ENCODE measurements around the gene FGF14.

FGF14 gene

DNA sequence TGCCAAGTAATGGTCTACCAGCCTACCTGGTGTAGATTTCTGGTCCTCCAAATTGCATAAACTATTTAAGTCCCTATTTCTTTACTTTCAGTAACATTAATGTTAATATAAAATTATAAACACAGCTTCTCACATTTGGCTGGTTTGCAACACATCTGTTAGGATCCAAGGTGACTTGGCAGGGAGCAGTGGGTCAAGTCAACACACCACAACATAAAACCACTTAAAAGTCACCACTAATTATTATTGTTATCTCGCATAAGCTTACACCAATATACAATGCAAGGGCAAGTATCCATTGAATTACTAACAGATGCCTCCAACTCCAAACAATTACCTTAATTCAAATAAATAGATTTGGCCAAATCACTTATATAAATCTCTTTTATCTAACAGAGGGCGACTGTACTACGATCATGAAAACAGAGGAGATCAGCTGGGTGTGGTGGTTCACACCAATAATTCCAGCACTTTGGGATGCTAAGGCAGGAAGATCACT lies 74.7 kb downstream of the FGF14 start:
- Histone ChIP-seq H3K27ac (ENCODE audit: low read depth, low read length, severe bottlenecking) (no peak overlapping the region), H3K4me1 (ENCODE audit: control insufficient read depth, insufficient read depth, low read length, poor library complexity, severe bottlenecking) (no peaks in the 10 kb centered on the region), H3K9me3 (ENCODE audit: control insufficient read depth, low read length) (no peaks in the 10 kb centered on the region), H3K36me3 (ENCODE audit: control insufficient read depth, insufficient read depth, low read length) (no peaks in the 10 kb centered on the region), H3K4me3 (ENCODE audit: extremely low read depth, insufficient read depth, low read length, poor library complexity, severe bottlenecking) (no peak overlapping the region)
- 73 to 86% methylated on average over 1 to 3 of the region's 3 CpGs for WGBS, 2 experiments (ENCODE audit: insufficient coverage in 2 of 2)

DNA sequence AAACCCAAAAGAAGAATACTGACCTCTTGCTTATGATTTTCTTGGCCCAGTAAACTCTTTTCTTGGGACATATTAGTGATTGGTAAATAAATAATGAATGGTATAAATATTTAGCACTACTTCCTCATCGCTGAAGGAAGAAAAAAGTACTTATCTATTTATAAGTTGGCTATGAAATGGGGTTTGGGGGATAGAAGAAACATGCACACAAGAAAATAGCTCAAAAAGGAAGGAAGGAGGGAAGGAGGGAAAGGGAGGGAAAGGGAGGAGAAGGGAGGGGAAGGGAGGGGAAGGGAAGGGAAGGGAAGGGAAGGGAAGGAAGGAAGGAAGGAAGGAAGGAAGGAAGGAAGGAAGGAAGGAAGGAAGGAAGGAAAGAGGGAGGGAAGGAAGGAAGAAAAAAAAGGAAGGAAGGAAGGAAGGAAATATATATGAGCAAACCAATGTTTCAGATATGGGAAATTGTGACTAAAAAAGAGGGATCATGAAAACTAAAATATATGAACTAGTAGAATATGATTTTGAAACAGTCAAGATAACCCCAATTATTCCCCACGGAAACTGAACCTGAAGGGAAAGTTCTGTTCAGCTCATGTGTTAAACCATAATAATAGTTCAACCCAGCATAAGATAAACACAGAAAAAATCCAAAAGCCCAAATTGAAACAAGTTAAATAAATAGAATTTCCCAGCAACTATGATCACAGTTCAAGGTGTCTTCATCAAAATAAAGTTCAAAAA lies 75.3 kb downstream of the FGF14 start:
- H3K4me1 ChIP-seq (ENCODE audit: control insufficient read depth, insufficient read depth, low read length, poor library complexity, severe bottlenecking), result no peaks in the 10 kb centered on the region
- no peak overlapping the region for H3K4me3 ChIP-seq (ENCODE audit: extremely low read depth, insufficient read depth, low read length, poor library complexity, severe bottlenecking)
- no peak overlapping the region for H3K27ac ChIP-seq (ENCODE audit: low read depth, low read length, severe bottlenecking)
- no peaks in the 10 kb centered on the region for H3K36me3 ChIP-seq (ENCODE audit: control insufficient read depth, insufficient read depth, low read length)
- H3K9me3 ChIP-seq (ENCODE audit: control insufficient read depth, low read length), result no peaks in the 10 kb centered on the region
- WGBS, 2 experiments (ENCODE audit: insufficient coverage in 2 of 2), result no CpG with 5 or more reads among the region's 2 CpGs

DNA sequence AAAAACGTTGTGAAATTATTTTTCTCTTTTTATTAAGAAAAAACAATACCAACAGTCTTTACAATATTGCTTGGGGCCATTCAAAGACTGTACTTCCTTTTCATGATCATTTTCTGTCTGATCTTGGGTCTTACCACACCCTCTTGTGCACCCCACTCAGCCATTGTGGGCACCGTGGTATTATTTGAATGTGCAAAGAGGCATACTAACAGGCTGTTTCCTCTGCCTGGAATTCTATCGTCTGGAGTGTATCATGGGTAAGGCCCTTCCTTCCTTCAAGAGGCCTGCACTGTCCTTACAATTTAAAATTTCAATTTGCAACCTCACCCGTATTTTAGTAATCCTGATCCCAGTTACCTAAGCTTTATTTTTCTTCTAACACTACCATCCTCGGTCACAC lies 76.5 kb downstream of the FGF14 start:
- Histone ChIP-seq H3K9me3 (ENCODE audit: control insufficient read depth, low read length) (no peaks in the 10 kb centered on the region), H3K4me3 (ENCODE audit: extremely low read depth, insufficient read depth, low read length, poor library complexity, severe bottlenecking) (no peak overlapping the region), H3K4me1 (ENCODE audit: control insufficient read depth, insufficient read depth, low read length, poor library complexity, severe bottlenecking) (no peaks in the 10 kb centered on the region), H3K27ac (ENCODE audit: low read depth, low read length, severe bottlenecking) (no peak overlapping the region), H3K36me3 (ENCODE audit: control insufficient read depth, insufficient read depth, low read length) (no peaks in the 10 kb centered on the region)
- 88 to 89% methylated on average over 4 of the region's 5 CpGs for WGBS, 2 experiments (ENCODE audit: insufficient coverage in 2 of 2)

DNA sequence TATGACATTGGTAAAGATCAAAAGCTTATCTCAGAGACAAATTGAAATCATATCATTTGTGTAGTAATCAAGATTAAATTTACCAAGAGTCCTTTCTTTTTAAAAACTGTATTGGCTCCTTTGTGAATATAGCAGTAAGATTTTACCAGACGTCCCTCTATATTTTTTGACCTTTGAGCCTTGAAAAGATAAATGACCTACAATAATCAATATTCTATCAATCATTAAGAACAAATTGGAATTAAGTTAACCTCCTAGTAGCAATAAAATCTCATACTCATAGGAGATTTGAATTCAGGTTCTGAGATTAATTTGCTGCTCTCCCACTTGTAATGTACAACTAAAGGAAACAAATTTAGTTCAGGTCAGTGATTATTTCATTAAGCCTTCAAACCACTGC lies 78.3 kb downstream of the FGF14 start:
- no peak overlapping the region for H3K4me3 ChIP-seq (ENCODE audit: extremely low read depth, insufficient read depth, low read length, poor library complexity, severe bottlenecking)
- WGBS, 2 experiments (ENCODE audit: insufficient coverage in 2 of 2), result no CpG with 5 or more reads among the region's 1 CpG
- no peak overlapping the region for H3K27ac ChIP-seq (ENCODE audit: low read depth, low read length, severe bottlenecking)

DNA sequence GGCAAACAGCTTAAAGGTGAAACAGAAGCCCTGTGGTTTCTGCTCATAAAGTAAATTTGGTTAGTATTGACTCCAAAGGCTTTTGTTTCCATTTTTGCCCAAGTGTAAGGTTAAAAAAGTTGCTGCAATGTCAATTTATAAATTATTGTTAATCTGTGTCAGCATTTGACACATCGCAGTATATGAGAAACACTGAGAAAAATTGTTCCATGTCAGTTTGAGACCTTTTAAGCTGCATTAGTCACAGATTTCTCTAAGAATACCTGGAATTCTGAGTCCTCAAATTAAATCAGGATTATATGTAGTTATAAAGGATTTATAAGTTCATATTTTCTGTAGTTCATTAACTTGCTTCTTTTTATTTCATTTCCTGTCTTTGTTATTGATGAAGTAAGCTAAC lies 78.8 kb downstream of the FGF14 start:
- Histone ChIP-seq H3K4me1 (ENCODE audit: control insufficient read depth, insufficient read depth, low read length, poor library complexity, severe bottlenecking) (no peaks in the 10 kb centered on the region), H3K9me3 (ENCODE audit: control insufficient read depth, low read length) (no peaks in the 10 kb centered on the region), H3K36me3 (ENCODE audit: control insufficient read depth, insufficient read depth, low read length) (no peaks in the 10 kb centered on the region), H3K27ac (ENCODE audit: low read depth, low read length, severe bottlenecking) (no peak overlapping the region), H3K4me3 (ENCODE audit: extremely low read depth, insufficient read depth, low read length, poor library complexity, severe bottlenecking) (no peak overlapping the region)
- no CpG with 5 or more reads among the region's 1 CpG for WGBS, 2 experiments (ENCODE audit: insufficient coverage in 2 of 2)

More for the DNA sequence above, 78.3 kb downstream of the FGF14 start:
- Histone ChIP-seq H3K36me3 (ENCODE audit: control insufficient read depth, insufficient read depth, low read length) (no peaks in the 10 kb centered on the region), H3K9me3 (ENCODE audit: control insufficient read depth, low read length) (no peaks in the 10 kb centered on the region), H3K4me1 (ENCODE audit: control insufficient read depth, insufficient read depth, low read length, poor library complexity, severe bottlenecking) (no peaks in the 10 kb centered on the region)

DNA sequence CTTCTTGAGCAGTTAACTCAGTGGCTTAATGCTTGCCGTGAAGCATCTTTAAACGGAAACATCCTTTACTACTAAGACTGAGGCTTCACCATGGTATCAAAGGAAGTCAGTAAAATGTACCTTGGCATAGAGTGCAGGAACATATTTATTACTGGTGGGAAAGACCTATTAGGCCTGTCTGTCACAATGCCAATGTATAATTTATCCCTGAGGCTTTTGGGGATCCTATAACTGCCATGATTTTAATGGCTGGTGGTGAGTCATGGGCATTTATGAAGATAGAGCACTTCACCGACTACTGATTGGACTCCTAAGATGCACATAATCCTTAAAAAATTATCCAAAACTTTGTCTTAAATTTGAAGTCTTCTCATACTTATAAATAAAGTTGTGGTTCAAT lies 79.6 kb downstream of the FGF14 start:
- H3K27ac ChIP-seq (ENCODE audit: low read depth, low read length, severe bottlenecking), result no peak overlapping the region
- 100% methylated on average over 1 of the region's 3 CpGs; no CpG with 5 or more reads in 1 of the 2 experiments for WGBS, 2 experiments (ENCODE audit: insufficient coverage in 2 of 2)
- H3K36me3 ChIP-seq (ENCODE audit: control insufficient read depth, insufficient read depth, low read length), result no peaks in the 10 kb centered on the region

DNA sequence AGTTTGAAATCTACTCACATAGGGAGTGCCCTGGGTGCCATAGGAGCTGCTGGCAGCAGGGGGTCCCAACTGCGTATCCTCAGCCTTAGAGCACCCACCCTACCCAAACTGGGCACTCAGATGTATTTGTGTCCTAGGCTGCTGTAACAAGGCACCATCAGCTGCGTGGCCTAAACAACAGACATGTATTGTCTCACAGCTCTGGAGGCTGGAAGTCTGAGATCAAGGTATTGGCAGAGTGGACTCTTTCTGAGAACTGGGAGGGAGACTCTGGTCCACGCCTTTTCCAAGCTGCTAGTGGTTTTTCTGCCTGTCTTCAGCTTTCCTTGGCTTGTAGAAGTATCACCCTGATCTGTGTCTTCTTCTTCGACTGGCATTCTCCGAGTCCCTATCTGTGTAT lies 83.6 kb downstream of the FGF14 start:
- Histone ChIP-seq H3K4me3 (ENCODE audit: extremely low read depth, insufficient read depth, low read length, poor library complexity, severe bottlenecking) (no peak overlapping the region), H3K9me3 (ENCODE audit: control insufficient read depth, low read length) (no peaks in the 10 kb centered on the region), H3K27ac (ENCODE audit: low read depth, low read length, severe bottlenecking) (no peak overlapping the region), H3K36me3 (ENCODE audit: control insufficient read depth, insufficient read depth, low read length) (no peaks in the 10 kb centered on the region), H3K4me1 (ENCODE audit: control insufficient read depth, insufficient read depth, low read length, poor library complexity, severe bottlenecking) (no peaks in the 10 kb centered on the region)
- WGBS, 2 experiments (ENCODE audit: insufficient coverage in 2 of 2), result 85 to 93% methylated on average over 3 to 4 of the region's 5 CpGs

More for the DNA sequence above, 79.6 kb downstream of the FGF14 start:
- Histone ChIP-seq H3K9me3 (ENCODE audit: control insufficient read depth, low read length) (no peaks in the 10 kb centered on the region), H3K4me3 (ENCODE audit: extremely low read depth, insufficient read depth, low read length, poor library complexity, severe bottlenecking) (no peak overlapping the region), H3K4me1 (ENCODE audit: control insufficient read depth, insufficient read depth, low read length, poor library complexity, severe bottlenecking) (no peaks in the 10 kb centered on the region)

DNA sequence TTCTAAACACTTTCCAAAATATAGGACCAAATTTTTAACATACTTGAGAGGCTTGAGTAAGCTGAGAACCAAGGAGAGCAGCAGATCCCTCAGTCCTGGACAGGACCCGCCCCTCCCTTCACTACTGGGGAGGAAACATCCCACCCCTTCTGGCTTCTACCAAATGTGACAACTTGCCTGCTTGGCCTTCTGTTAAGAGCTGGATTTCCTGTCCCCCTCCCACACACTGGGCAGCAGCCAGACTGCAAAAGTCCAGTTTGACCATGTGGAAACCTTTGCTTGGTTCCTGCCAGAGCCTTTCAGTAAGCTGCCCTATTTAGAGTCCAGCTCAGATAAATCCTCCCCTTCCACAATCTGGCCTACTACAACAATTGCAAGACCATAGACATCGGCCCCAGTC lies 84.3 kb downstream of the FGF14 start:
- 80% methylated on average over 1 of the region's 2 CpGs; no CpG with 5 or more reads in 1 of the 2 experiments for WGBS, 2 experiments (ENCODE audit: insufficient coverage in 2 of 2)
- Histone ChIP-seq H3K27ac (ENCODE audit: low read depth, low read length, severe bottlenecking) (peak overlapping the region; percentile 44), H3K9me3 (ENCODE audit: control insufficient read depth, low read length) (no peaks in the 10 kb centered on the region), H3K36me3 (ENCODE audit: control insufficient read depth, insufficient read depth, low read length) (no peaks in the 10 kb centered on the region), H3K4me1 (ENCODE audit: control insufficient read depth, insufficient read depth, low read length, poor library complexity, severe bottlenecking) (no peaks in the 10 kb centered on the region), H3K4me3 (ENCODE audit: extremely low read depth, insufficient read depth, low read length, poor library complexity, severe bottlenecking) (no peak overlapping the region)

DNA sequence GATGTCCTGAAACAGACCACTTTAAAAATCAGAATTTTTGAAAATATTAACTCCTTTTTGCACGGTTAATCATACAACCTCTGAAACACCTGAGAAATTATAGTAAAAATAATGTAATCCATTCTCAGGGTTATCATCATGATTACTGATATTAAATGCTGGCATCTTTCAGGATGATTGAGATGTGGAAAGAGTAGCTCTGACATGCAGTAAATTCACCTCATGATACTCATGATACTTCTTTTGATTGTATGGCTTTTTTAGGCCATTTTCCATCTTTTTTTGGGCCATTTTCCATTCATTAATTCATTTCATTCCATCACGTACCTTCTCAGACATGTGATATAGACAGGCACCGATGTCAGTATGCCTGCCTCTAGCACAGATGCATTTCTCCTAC lies 85.1 kb downstream of the FGF14 start:
- H3K9me3 ChIP-seq (ENCODE audit: control insufficient read depth, low read length), result no peaks in the 10 kb centered on the region
- WGBS, 2 experiments (ENCODE audit: insufficient coverage in 2 of 2), result 81% methylated on average over 2 of the region's 3 CpGs; no CpG with 5 or more reads in 1 of the 2 experiments
- H3K27ac ChIP-seq (ENCODE audit: low read depth, low read length, severe bottlenecking), result no peak overlapping the region
- H3K4me1 ChIP-seq (ENCODE audit: control insufficient read depth, insufficient read depth, low read length, poor library complexity, severe bottlenecking), result no peaks in the 10 kb centered on the region
- no peak overlapping the region for H3K4me3 ChIP-seq (ENCODE audit: extremely low read depth, insufficient read depth, low read length, poor library complexity, severe bottlenecking)
- no peaks in the 10 kb centered on the region for H3K36me3 ChIP-seq (ENCODE audit: control insufficient read depth, insufficient read depth, low read length)

DNA sequence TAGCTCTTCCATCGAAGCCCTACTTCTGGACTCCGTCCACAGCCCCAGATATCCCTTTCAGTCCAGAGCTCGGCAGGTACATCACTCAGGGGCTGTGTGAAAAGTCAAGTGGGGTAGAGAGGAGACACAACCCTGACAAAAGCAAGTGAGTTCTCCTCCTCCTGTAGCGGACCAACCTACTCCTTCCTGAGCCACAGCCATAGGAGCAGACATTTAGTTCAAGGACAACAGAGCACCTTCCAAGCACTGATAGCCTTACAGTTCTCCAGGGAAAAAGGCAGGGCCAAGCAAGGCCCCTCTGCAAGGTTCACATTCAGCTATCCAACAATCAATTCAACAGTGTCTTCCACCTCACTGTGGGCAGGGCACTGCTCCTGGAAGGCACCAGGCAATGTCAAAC lies 89.0 kb downstream of the FGF14 start:
- Histone ChIP-seq H3K27ac (ENCODE audit: low read depth, low read length, severe bottlenecking) (no peak overlapping the region), H3K4me1 (ENCODE audit: control insufficient read depth, insufficient read depth, low read length, poor library complexity, severe bottlenecking) (no peaks in the 10 kb centered on the region), H3K4me3 (ENCODE audit: extremely low read depth, insufficient read depth, low read length, poor library complexity, severe bottlenecking) (no peak overlapping the region), H3K36me3 (ENCODE audit: control insufficient read depth, insufficient read depth, low read length) (no peaks in the 10 kb centered on the region), H3K9me3 (ENCODE audit: control insufficient read depth, low read length) (no peaks in the 10 kb centered on the region)
- 80 to 100% methylated on average over 1 of the region's 4 CpGs for WGBS, 2 experiments (ENCODE audit: insufficient coverage in 2 of 2)

DNA sequence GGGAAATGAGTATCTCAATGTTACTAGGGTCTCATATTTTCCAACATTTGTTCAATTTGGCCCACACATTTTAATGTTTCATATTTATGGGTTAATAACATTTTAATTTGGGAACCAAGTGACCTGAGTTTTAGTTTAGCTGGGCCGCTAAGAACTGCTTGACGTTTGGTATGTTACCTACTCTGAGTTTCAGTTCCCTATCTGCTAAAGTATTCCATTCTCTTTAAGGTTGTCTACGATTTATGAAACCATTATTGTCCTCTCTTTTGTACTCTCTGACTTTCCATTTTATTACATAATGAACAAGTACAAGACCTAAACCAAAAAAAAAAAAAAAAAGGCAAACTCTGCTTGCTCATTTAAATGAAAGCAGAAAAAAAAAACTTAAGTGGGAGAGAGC lies 89.9 kb downstream of the FGF14 start:
- Histone ChIP-seq H3K36me3 (ENCODE audit: control insufficient read depth, insufficient read depth, low read length) (no peaks in the 10 kb centered on the region), H3K27ac (ENCODE audit: low read depth, low read length, severe bottlenecking) (no peak overlapping the region), H3K4me3 (ENCODE audit: extremely low read depth, insufficient read depth, low read length, poor library complexity, severe bottlenecking) (no peak overlapping the region), H3K4me1 (ENCODE audit: control insufficient read depth, insufficient read depth, low read length, poor library complexity, severe bottlenecking) (no peaks in the 10 kb centered on the region), H3K9me3 (ENCODE audit: control insufficient read depth, low read length) (no peaks in the 10 kb centered on the region)
- WGBS, 2 experiments (ENCODE audit: insufficient coverage in 2 of 2), result 80 to 90% methylated on average over 1 to 2 of the region's 3 CpGs
